SH-SY5Y (cell line): ENCODE results near the gene ITPRIP.

Experiments
- GATA2 ChIP-seq: IDR thresholded peaks from 2 replicates; pipeline ENCODE4 v1.6.1; 2011; ENCODE audit warnings: mild to moderate bottlenecking, low read depth, low read length
- GATA3 ChIP-seq: IDR thresholded peaks from 2 replicates; pipeline ENCODE4 v1.6.1; 2011; ENCODE audit warnings: low read depth, mild to moderate bottlenecking, low read length, moderate library complexity

GRCh38 chr10:104325436-104326435 is 12.5 kb downstream of the ITPRIP start:
- TF ChIP-seq GATA2: no peak
- TF ChIP-seq GATA3: no peak
